Dermis blood vessel endothelial cell (primary cell): ENCODE results near the gene VIM. TPM values are rescaled to one million over a fixed set of nuclear protein-coding genes. Genes with fewer than 3 reads are reported as not detected.
A peak's percentile ranks its signal among the peaks of the same experiment; 100 is the strongest.

Experiments
- DNase-seq: peaks from one replicate; pipeline ENCODE4 v3.0.0; 2010
- total RNA-seq: library from RNA; depleted of rRNA; stranded (reverse); fragments of >200 nt; gene quantifications from 2 replicates; pipeline ENCODE4 v1.2.3, GENCODE V29; 2014

VIM gene
- total RNA-seq = 4,841 and 6,960 TPM in 2 replicates

GRCh38 chr10:17228091-17229015 is at the start of gene VIM:
VIM (plus strand) TSS chr10:17228241; CDS start chr10:17229423, 1,182 bp downstream.
- peak; percentile 96 for DNase-seq

GRCh38 chr10:17179002-17179401 is 49.0 kb upstream of the VIM start:
- DNase-seq = peak; percentile 17

- DNase-seq = no peak
These were observed 46.9 kb upstream of the VIM start for GRCh38 chr10:17181110-17181509.

- DNase-seq = peak; percentile 51
These were observed 46.3 kb upstream of the VIM start for GRCh38 chr10:17181751-17182150.

- DNase-seq = no peak
These were observed 44.9 kb upstream of the VIM start for GRCh38 chr10:17183110-17183509.

- no peak for DNase-seq
These were observed 42.2 kb upstream of the VIM start for GRCh38 chr10:17185873-17186272.

GRCh38 chr10:17188644-17189172 is 39.3 kb upstream of the VIM start:
- DNase-seq = no peak

- no peak for DNase-seq
These were observed 37.4 kb upstream of the VIM start for GRCh38 chr10:17190602-17191001.

- no peak for DNase-seq
These were observed 33.0 kb upstream of the VIM start for GRCh38 chr10:17195083-17195482.

- no peak for DNase-seq
These were observed 32.0 kb upstream of the VIM start for GRCh38 chr10:17196045-17196444.

- no peak for DNase-seq
These were observed 31.5 kb upstream of the VIM start for GRCh38 chr10:17196573-17196972.

- peak; percentile 54 for DNase-seq
These were observed 28.7 kb upstream of the VIM start for GRCh38 chr10:17199351-17199804.

GRCh38 chr10:17200001-17200911 is 27.8 kb upstream of the VIM start:
- peak; percentile 60 for DNase-seq

GRCh38 chr10:17200912-17201793 is 26.9 kb upstream of the VIM start, which contains the start of gene TRDMT1:
TRDMT1 (minus strand) TSS chr10:17201672; CDS start chr10:17201634, 38 bp downstream.
- peak; percentile 95 for DNase-seq

- DNase-seq = no peak
These were observed 26.3 kb upstream of the VIM start for GRCh38 chr10:17201794-17202116.

GRCh38 chr10:17202506-17202905 is 25.5 kb upstream of the VIM start:
- DNase-seq = no peak

- DNase-seq = no peak
These were observed 25.0 kb upstream of the VIM start for GRCh38 chr10:17202999-17203398.

- no peak for DNase-seq
These were observed 24.6 kb upstream of the VIM start for GRCh38 chr10:17203416-17203815.

- peak; percentile 75 for DNase-seq
These were observed 21.8 kb upstream of the VIM start for GRCh38 chr10:17206210-17206709.

GRCh38 chr10:17208476-17208875 is 19.6 kb upstream of the VIM start:
- no peak for DNase-seq

- DNase-seq = no peak
These were observed 18.7 kb upstream of the VIM start for GRCh38 chr10:17209302-17209701.

GRCh38 chr10:17209881-17210280 is 18.2 kb upstream of the VIM start:
- DNase-seq = no peak
